CD4-positive, alpha-beta memory T cell (primary cell): ENCODE results near the gene RBBP8NL. TPM values are rescaled to one million over a fixed set of nuclear protein-coding genes. Genes with fewer than 3 reads are reported as not detected.
A peak's percentile ranks its signal among the peaks of the same experiment; 100 is the strongest.

Source experiments
- CTCF ChIA-PET: fragments of 350-600 bp; sonication (Branson Sonifier 250); formaldehyde crosslinking; loops from one replicate; lab custom pipeline; 2021; ENCODE audit warnings: inconsistent platforms; ENCODE audit not compliant: partially characterized antibody; lab: Charles Lee
- POLR2A ChIA-PET: fragments of 350-600 bp; sonication (Branson Sonifier 250); formaldehyde crosslinking; loops from one replicate; lab custom pipeline; 2021; ENCODE audit not compliant: partially characterized antibody; lab: Charles Lee
- DNase-seq, 5 donors: peaks; one replicate each; pipeline versions ENCODE4 v3.0.0 to v3.0.0-alpha.2; 2020 to 2022; ENCODE audit warnings: mixed read lengths in 1 of 5
- H3K27ac ChIP-seq: one replicate; pipeline ENCODE4 v1.7.0; 2013; ENCODE audit warnings: low read depth, low read length
- H3K27me3 ChIP-seq: 2 replicates; pipeline ENCODE4 v1.7.0; 2013; ENCODE audit warnings: mild to moderate bottlenecking, low read length, moderate library complexity; ENCODE audit not compliant: insufficient read depth
- H3K36me3 ChIP-seq: 2 replicates; pipeline ENCODE4 v1.7.0; 2013; ENCODE audit warnings: mild to moderate bottlenecking, low read length, moderate library complexity; ENCODE audit not compliant: insufficient read depth
- H3K4me1 ChIP-seq: 2 replicates; pipeline ENCODE4 v1.7.0; 2013; ENCODE audit warnings: mild to moderate bottlenecking, low read length, moderate library complexity; ENCODE audit not compliant: insufficient read depth
- H3K4me3 ChIP-seq, 2 donors: one replicate each; pipeline ENCODE4 v1.7.0; 2013; ENCODE audit warnings: low read length in 2 of 2, mild to moderate bottlenecking in 1 of 2
- H3K9me3 ChIP-seq, 2 donors: one replicate each; pipeline ENCODE4 v1.7.0; 2013; ENCODE audit warnings: low read length in 2 of 2, control low read depth in 1 of 2; ENCODE audit not compliant: control insufficient read depth in 1 of 2
- H3K27ac Mint-ChIP-seq, 7 donors: one replicate each; pipeline ENCODE4 v1.8.0; 2020 to 2021; ENCODE audit warnings: mixed read lengths in 7 of 7, mild to moderate bottlenecking in 6 of 7, inconsistent platforms in 3 of 7, moderate library complexity in 3 of 7
- H3K27me3 Mint-ChIP-seq, 2 donors: one replicate each; pipeline ENCODE4 v1.8.0; 2020 to 2021; ENCODE audit warnings: mixed read lengths in 2 of 2
- H3K36me3 Mint-ChIP-seq, 2 donors: one replicate each; pipeline ENCODE4 v1.8.0; 2020 to 2021; ENCODE audit warnings: mixed read lengths in 2 of 2, inconsistent platforms in 1 of 2, mild to moderate bottlenecking in 1 of 2
- H3K4me1 Mint-ChIP-seq, 4 donors: one replicate each; pipeline ENCODE4 v1.8.0; 2020 to 2021; ENCODE audit warnings: mixed read lengths in 4 of 4, mild to moderate bottlenecking in 1 of 4
- H3K4me3 Mint-ChIP-seq, 8 donors: one replicate each; pipeline ENCODE4 v1.8.0; 2020 to 2021; ENCODE audit warnings: mixed read lengths in 8 of 8, mild to moderate bottlenecking in 7 of 8, moderate library complexity in 6 of 8, inconsistent platforms in 3 of 8
- H3K9me3 Mint-ChIP-seq, 8 donors: one replicate each; pipeline ENCODE4 v1.8.0; 2020 to 2021; ENCODE audit warnings: mixed read lengths in 8 of 8, mild to moderate bottlenecking in 5 of 8, inconsistent platforms in 3 of 8, moderate library complexity in 1 of 8
- intact Hi-C: fragments of 100-400 bp; cut with micrococcal nuclease; formaldehyde crosslinking; loops from one replicate; pipeline ENCODE4 v1.15.1; 2023
- polyA plus RNA-seq, 2 donors: library from polyadenylated mRNA; unstranded; fragments of 300-500 nt; fragmentation: Illumina TruSeq; gene quantifications; one replicate each; pipeline ENCODE4 v1.2.3, GENCODE V29; 2021
- total RNA-seq, 2 experiments: library from RNA; stranded (reverse); gene quantifications; one replicate each; pipeline ENCODE4 v1.2.3, GENCODE V29; 2021

The RBBP8NL gene
- total and polyA plus RNA-seq, 4 experiments from 2014 or later: not detected

- Histone ChIP-seq H3K36me3 (no peaks in the 10 kb centered on the region), H3K27ac (no peak overlapping the region), H3K27me3 (peaks cover 18% of the 10 kb centered on the region), H3K9me3 (no peaks in the 10 kb centered on the region), H3K4me1 (peaks cover 20% of the 10 kb centered on the region), H3K4me3 (no peak overlapping the region)
- peaks cover 13 to 23% of the 10 kb centered on the region in 2 donors for H3K27me3 Mint-ChIP-seq
- H3K27ac Mint-ChIP-seq: no peak overlapping the region
- intact Hi-C loops: no loop called here
- no peaks in the 10 kb centered on the region for H3K9me3 Mint-ChIP-seq
- ChIA-PET POLR2A (interaction anchor here (1.6 kb wide), 1 partner anchor 17 kb away, joined by 5 read pairs; the partner anchor contains the start of gene RPS21), CTCF (interaction anchor here (1.4 kb wide), 1 partner anchor 14 kb away, joined by 4 read pairs; no protein-coding TSS in a partner anchor)
- DNase-seq: no peak
- peak overlapping the region in 3 of 8 donors; percentile 3 to 49 (median 47) for H3K4me3 Mint-ChIP-seq
- no peaks in the 10 kb centered on the region for H3K36me3 Mint-ChIP-seq
- peaks cover 0 to 2% (median under 1%) of the 10 kb centered on the region in 4 donors for H3K4me1 Mint-ChIP-seq
Measured at GRCh38 chr20:62368976-62369814, 58.1 kb downstream of the RBBP8NL start.

- peaks cover 18% of the 10 kb centered on the region for H3K27me3 ChIP-seq
- no peak overlapping the region for H3K27ac ChIP-seq
- H3K9me3 ChIP-seq: no peaks in the 10 kb centered on the region
- intact Hi-C loops: no loop called here
- H3K4me1 ChIP-seq: peaks cover 20% of the 10 kb centered on the region
- Mint-ChIP-seq H3K4me1 (peaks cover 0 to 2% (median under 1%) of the 10 kb centered on the region in 4 donors), H3K27ac (no peak overlapping the region), H3K27me3 (peaks cover 13 to 23% of the 10 kb centered on the region in 2 donors), H3K9me3 (no peaks in the 10 kb centered on the region), H3K36me3 (no peaks in the 10 kb centered on the region), H3K4me3 (peak overlapping the region in 7 of 8 donors; percentile 31 to 74 (median 40))
- no peak overlapping the region for H3K4me3 ChIP-seq
- CTCF ChIA-PET: interaction anchor here (1.4 kb wide), 1 partner anchor 14 kb away, joined by 4 read pairs; no protein-coding TSS in a partner anchor
- POLR2A ChIA-PET: interaction anchor here (1.6 kb wide), 1 partner anchor 18 kb away, joined by 5 read pairs; the partner anchor contains the start of gene RPS21
- no peak for DNase-seq
- no peaks in the 10 kb centered on the region for H3K36me3 ChIP-seq
Measured at GRCh38 chr20:62368392-62368975, 58.9 kb downstream of the RBBP8NL start.

GRCh38 chr20:62367633-62368391 is 59.5 kb downstream of the RBBP8NL start:
- H3K27ac ChIP-seq: no peak overlapping the region
- H3K27me3 Mint-ChIP-seq: peaks cover 12 to 19% of the 10 kb centered on the region in 2 donors
- H3K27ac Mint-ChIP-seq: no peak overlapping the region
- H3K9me3 Mint-ChIP-seq: no peaks in the 10 kb centered on the region
- H3K4me1 Mint-ChIP-seq: peaks cover 0 to 2% (median under 1%) of the 10 kb centered on the region in 4 donors
- no peaks in the 10 kb centered on the region for H3K9me3 ChIP-seq
- DNase-seq: peak in 1 of 5 donors; percentile 17
- intact Hi-C loops: no loop called here
- H3K4me1 ChIP-seq: peaks cover 20% of the 10 kb centered on the region
- H3K4me3 ChIP-seq: no peak overlapping the region
- no peaks in the 10 kb centered on the region for H3K36me3 Mint-ChIP-seq
- ChIA-PET CTCF (no interaction called here), POLR2A (interaction anchor here (1.6 kb wide), 1 partner anchor 19 kb away, joined by 5 read pairs; the partner anchor contains the start of gene RPS21)
- H3K36me3 ChIP-seq: no peaks in the 10 kb centered on the region
- peak overlapping the region; percentile 44 to 75 (median 57) for H3K4me3 Mint-ChIP-seq
- H3K27me3 ChIP-seq: peaks cover 18% of the 10 kb centered on the region

GRCh38 chr20:62367136-62367632 is 60.2 kb downstream of the RBBP8NL start, which contains the start of gene LAMA5:
LAMA5 (minus strand) TSS chr20:62367312; CDS start chr20:62367245, 67 bp downstream.
- H3K27ac ChIP-seq: no peak within 1 kb of the TSS
- H3K4me1 ChIP-seq: peaks cover 20% of the 10 kb centered on the region
- Mint-ChIP-seq H3K27ac (no peak within 1 kb of the TSS), H3K9me3 (no peaks in the 10 kb centered on the region), H3K4me1 (peaks cover 0 to 2% (median 0%) of the 10 kb centered on the region in 4 donors), H3K27me3 (peaks cover 11 to 19% of the 10 kb centered on the region in 2 donors), H3K36me3 (no peaks in the 10 kb centered on the region), H3K4me3 (peak within 1 kb of the TSS; percentile 44 to 75 (median 57))
- DNase-seq: peak in 2 of 5 donors; percentile 10 to 37
- POLR2A ChIA-PET: no interaction called here
- CTCF ChIA-PET: no interaction called here
- no peaks in the 10 kb centered on the region for H3K9me3 ChIP-seq
- no peaks in the 10 kb centered on the region for H3K36me3 ChIP-seq
- H3K27me3 ChIP-seq: peaks cover 18% of the 10 kb centered on the region
- intact Hi-C loops: no loop called here
- H3K4me3 ChIP-seq: no peak within 1 kb of the TSS

- Histone ChIP-seq H3K36me3 (no peaks in the 10 kb centered on the region), H3K27me3 (peaks cover 18% of the 10 kb centered on the region), H3K27ac (no peak overlapping the region), H3K4me1 (peaks cover 20% of the 10 kb centered on the region), H3K4me3 (no peak overlapping the region), H3K9me3 (no peaks in the 10 kb centered on the region)
- Mint-ChIP-seq H3K36me3 (no peaks in the 10 kb centered on the region), H3K4me3 (peak overlapping the region in 2 of 8 donors; percentile 45 to 54), H3K4me1 (peaks cover 0 to 2% (median 0%) of the 10 kb centered on the region in 4 donors), H3K9me3 (no peaks in the 10 kb centered on the region), H3K27ac (no peak overlapping the region), H3K27me3 (peaks cover 11 to 19% of the 10 kb centered on the region in 2 donors)
- DNase-seq: peak in 1 of 5 donors; percentile 29
- intact Hi-C loops: no loop called here
- ChIA-PET CTCF (no interaction called here), POLR2A (no interaction called here)
Measured at GRCh38 chr20:62366370-62367135, 60.8 kb downstream of the RBBP8NL start.

DNA sequence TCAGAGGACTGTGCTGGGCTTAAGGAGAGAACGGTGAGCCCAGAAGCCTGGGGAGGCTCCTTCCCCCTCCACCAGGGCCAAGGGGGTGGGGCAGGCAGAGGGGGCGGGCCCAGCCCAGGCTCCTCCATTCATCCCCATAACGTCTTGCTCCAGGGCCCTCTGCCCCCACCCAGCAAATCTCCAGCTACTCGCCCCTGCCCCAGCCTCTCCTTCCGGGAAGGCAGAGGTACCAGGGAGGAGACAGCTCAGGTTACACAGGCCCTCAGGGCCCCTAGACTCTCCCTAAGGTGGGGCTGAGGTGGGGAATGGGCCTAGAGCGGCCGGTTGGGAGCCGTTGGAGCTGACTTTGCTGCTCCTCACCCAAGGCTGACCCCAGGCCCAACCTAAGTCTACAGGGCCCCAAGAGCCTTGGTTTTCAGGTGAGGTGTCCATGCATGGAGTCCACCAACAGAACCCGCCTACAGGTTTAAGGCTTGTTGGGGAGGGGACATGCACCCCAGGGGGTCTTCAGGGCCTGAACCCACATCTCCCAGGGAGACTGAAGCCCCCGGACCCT is 61.4 kb downstream of the RBBP8NL start:
- intact Hi-C loops: no loop called here
- Mint-ChIP-seq H3K27ac (no peak overlapping the region), H3K36me3 (no peaks in the 10 kb centered on the region), H3K4me1 (peaks cover 0 to 2% (median 0%) of the 10 kb centered on the region in 4 donors), H3K4me3 (peak overlapping the region in 3 of 8 donors; percentile 32 to 54 (median 45)), H3K27me3 (peaks cover 11 to 19% of the 10 kb centered on the region in 2 donors), H3K9me3 (no peaks in the 10 kb centered on the region)
- POLR2A ChIA-PET: no interaction called here
- Histone ChIP-seq H3K27ac (no peak overlapping the region), H3K4me1 (peaks cover 20% of the 10 kb centered on the region), H3K9me3 (no peaks in the 10 kb centered on the region), H3K36me3 (no peaks in the 10 kb centered on the region), H3K27me3 (peaks cover 18% of the 10 kb centered on the region), H3K4me3 (no peak overlapping the region)
- CTCF ChIA-PET: no interaction called here
- DNase-seq: peak in 1 of 5 donors; percentile 11
